A549 (cell line): ENCODE measurements around the gene C10orf105.

Source experiments
- CEBPB ChIP-seq, 2 experiments: fragments of >200 bp in 1 of 2; sonication (Bioruptor Twin) in 1 of 2; formaldehyde crosslinking in 1 of 2; IDR thresholded peaks; 2 replicates each; pipeline ENCODE4 v1.6.1; 2012 to 2016
- CTCF ChIP-seq: fragments of >200 bp; sonication (Bioruptor Twin); formaldehyde crosslinking; IDR thresholded peaks from 3 replicates; pipeline ENCODE4 v1.5.1; 2016
- EP300 ChIP-seq, 2 experiments: fragments of >200 bp; sonication (Bioruptor Twin); formaldehyde crosslinking; IDR thresholded peaks; 2 replicates in 1 of 2; 3 replicates in 1 of 2; pipeline ENCODE4 v1.6.1; 2016 to 2017
- MAX ChIP-seq: IDR thresholded peaks from 2 replicates; pipeline ENCODE4 v1.6.1; 2012
- RAD21 ChIP-seq, 2 experiments: fragments of >200 bp in 1 of 2; sonication (Bioruptor Twin) in 1 of 2; formaldehyde crosslinking in 1 of 2; IDR thresholded peaks in 1 of 2; conservative IDR thresholded peaks in 1 of 2; 2 replicates in 1 of 2; 3 replicates in 1 of 2; pipeline ENCODE4 v1.6.1; 2012 to 2018; ENCODE audit warnings: inconsistent platforms in 1 of 2
- REST ChIP-seq: fragments of 200-600 bp; sonication (generic); IDR thresholded peaks from 2 replicates; pipeline ENCODE4 v1.6.1; 2016; ENCODE audit warnings: antibody characterized with exemption, mild to moderate bottlenecking, moderate library complexity
- RFX5 ChIP-seq: fragments of 450-650 bp; IDR thresholded peaks from 2 replicates; pipeline ENCODE4 v1.7.1; 2014; ENCODE audit warnings: antibody characterized with exemption, mild to moderate bottlenecking, moderate library complexity
- SMC3 ChIP-seq: fragments of >200 bp; sonication (Bioruptor Twin); formaldehyde crosslinking; IDR thresholded peaks from 3 replicates; pipeline ENCODE4 v1.6.1; 2018; ENCODE audit warnings: inconsistent platforms
- SREBF2 ChIP-seq: fragments of 450-650 bp; IDR thresholded peaks from 2 replicates; pipeline ENCODE4 v1.6.1; 2014; ENCODE audit warnings: mild to moderate bottlenecking, moderate library complexity

GRCh38 chr10:71753960-71754505 lies 34.5 kb upstream of the C10orf105 start:
- TF ChIP-seq CTCF (no peak), CEBPB (IDR thresholded peaks at IDR 0.05) (no peak), REST (no peak), MAX (no peak), RAD21 (conservative IDR thresholded peaks at IDR 0.05 in 1 of 2, IDR thresholded peaks at IDR 0.05 in 1 of 2) (no peak), SMC3 (no peak), RFX5 (no peak), EP300 (IDR thresholded peaks at IDR 0.05) (no peak), SREBF2 (no peak)
